SU-DHL-6 (cell line): ENCODE measurements around the gene UBE2E2.

Experiments
- EZH2phosphoT487 ChIP-seq: fragments of 200-600 bp; sonication (generic), shearing (Covaris generic); conservative IDR thresholded peaks from 2 replicates; pipeline ENCODE4 v1.6.1; 2018; ENCODE audit warnings: mild to moderate bottlenecking, antibody characterized with exemption, low read length, moderate library complexity, mixed read lengths
- TF ChIP-seq, protein P1 (sequence below): fragments of 200-600 bp; sonication (generic); IDR thresholded peaks from one replicate; pipeline ENCODE4 v1.5.1; 2017; ENCODE audit warnings: antibody characterized with exemption, mild to moderate bottlenecking, low read length, moderate library complexity; ENCODE audit not compliant: insufficient read depth, poor library complexity, severe bottlenecking

DNA sequence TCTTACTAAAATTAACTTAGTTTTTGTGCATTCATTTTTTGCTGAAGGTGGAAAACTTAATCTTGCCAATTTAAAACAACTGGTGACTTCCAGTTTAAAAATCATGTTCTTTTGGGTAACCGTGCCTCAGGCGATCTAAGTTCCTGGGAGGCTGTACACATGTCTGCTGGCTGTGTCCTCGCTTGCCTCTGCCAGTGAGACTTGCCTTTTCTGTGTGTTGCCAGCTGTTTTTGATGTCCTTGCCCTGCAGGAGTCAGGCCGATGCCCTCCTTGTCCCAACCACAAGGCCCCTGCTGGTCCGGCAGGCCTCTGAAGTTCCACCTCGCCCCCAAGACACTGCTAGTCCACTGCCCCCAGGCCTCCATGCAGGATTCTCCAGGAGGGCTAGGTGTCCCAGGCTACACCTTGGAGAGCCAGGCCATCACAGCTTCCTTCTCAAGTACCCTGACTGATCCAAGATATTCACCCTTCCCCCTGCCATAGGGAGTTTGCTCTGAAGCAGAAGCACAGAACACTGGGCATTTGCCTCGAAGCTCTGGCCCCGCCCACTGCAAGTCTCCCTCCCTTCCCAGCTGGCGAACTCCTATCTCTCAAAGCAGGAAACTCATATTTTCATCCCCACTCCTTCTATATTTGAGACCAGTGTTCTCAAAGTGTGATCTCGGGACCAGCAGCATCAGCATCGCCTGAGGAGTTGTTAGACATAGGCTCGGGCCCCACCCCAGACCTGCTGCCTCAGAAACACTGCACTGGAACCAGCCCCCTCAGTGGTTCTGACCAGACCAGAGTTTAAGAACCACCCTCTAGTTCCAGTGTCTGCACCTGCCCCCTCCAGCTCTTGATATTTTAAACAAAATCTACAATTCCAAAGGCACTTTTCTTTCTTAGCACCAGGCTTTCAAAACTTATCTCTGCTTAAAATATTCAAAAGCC lies 416.8 kb downstream of the UBE2E2 start:
- TF ChIP-seq, protein P1, sequence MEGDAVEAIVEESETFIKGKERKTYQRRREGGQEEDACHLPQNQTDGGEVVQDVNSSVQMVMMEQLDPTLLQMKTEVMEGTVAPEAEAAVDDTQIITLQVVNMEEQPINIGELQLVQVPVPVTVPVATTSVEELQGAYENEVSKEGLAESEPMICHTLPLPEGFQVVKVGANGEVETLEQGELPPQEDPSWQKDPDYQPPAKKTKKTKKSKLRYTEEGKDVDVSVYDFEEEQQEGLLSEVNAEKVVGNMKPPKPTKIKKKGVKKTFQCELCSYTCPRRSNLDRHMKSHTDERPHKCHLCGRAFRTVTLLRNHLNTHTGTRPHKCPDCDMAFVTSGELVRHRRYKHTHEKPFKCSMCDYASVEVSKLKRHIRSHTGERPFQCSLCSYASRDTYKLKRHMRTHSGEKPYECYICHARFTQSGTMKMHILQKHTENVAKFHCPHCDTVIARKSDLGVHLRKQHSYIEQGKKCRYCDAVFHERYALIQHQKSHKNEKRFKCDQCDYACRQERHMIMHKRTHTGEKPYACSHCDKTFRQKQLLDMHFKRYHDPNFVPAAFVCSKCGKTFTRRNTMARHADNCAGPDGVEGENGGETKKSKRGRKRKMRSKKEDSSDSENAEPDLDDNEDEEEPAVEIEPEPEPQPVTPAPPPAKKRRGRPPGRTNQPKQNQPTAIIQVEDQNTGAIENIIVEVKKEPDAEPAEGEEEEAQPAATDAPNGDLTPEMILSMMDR: no peak
- no peak for TF ChIP-seq EZH2phosphoT487
